Gastroesophageal sphincter (tissue), 4 donors: ENCODE results near the gene KCTD21. TPM values are rescaled to one million over a fixed set of nuclear protein-coding genes. Genes with fewer than 3 reads are reported as not detected.
"Not testable (repeated sequence)": the region's sequence is repeated elsewhere in the genome, so short reads cannot be mapped to it uniquely, and the experiment has no call there.

Source experiments
- ATAC-seq: fragments of 150-250 bp; one replicate; pipeline ENCODE4 v1.9.1; 2016; ENCODE audit warnings: mild to moderate bottlenecking, moderate library complexity
- H3K27ac ChIP-seq, 4 donors: fragments of 200-600 bp; sonication (generic) in 3 of 4; 1 replicate in 3 of 4; 2 replicates in 1 of 4; pipeline ENCODE4 v1.5.1; 2016 to 2019
- H3K27me3 ChIP-seq: fragments of 200-600 bp; sonication (generic); one replicate; pipeline ENCODE4 v1.5.1; 2019
- H3K36me3 ChIP-seq, 2 donors: fragments of 200-600 bp; sonication (generic); one replicate each; pipeline ENCODE4 v1.5.1; 2019; ENCODE audit warnings: control low read depth in 1 of 2
- H3K4me1 ChIP-seq, 3 donors: fragments of 200-600 bp; sonication (generic); 1 replicate in 2 of 3; 2 replicates in 1 of 3; pipeline ENCODE4 v1.5.1; 2016 to 2019; ENCODE audit warnings: control low read depth in 2 of 3
- H3K4me3 ChIP-seq, 2 donors: fragments of 200-600 bp; sonication (generic); one replicate each; pipeline ENCODE4 v1.5.1; 2019; ENCODE audit warnings: mild to moderate bottlenecking in 1 of 2, moderate library complexity in 1 of 2
- H3K9me3 ChIP-seq, 3 donors: fragments of 200-600 bp; sonication (generic); one replicate each; pipeline ENCODE4 v1.5.1; 2017 to 2019; ENCODE audit warnings: control low read depth in 2 of 3
- CTCF ChIP-seq, 4 experiments: fragments of 200-600 bp in 2 of 4; fragments of 450-650 bp in 2 of 4; sonication (generic) in 1 of 4; IDR thresholded peaks; one replicate each; pipeline ENCODE4 v1.5.1; 2017 to 2019; ENCODE audit warnings: antibody characterized with exemption in 4 of 4, mild to moderate bottlenecking in 2 of 4, moderate library complexity in 2 of 4
- EP300 ChIP-seq: sonication (generic); formaldehyde crosslinking; IDR thresholded peaks from one replicate; pipeline ENCODE4 v1.6.1; 2017; ENCODE audit warnings: antibody characterized with exemption, mild to moderate bottlenecking
- POLR2A ChIP-seq, 2 donors: fragments of 450-650 bp; IDR thresholded peaks; one replicate each; pipeline ENCODE4 v1.6.1; 2017; ENCODE audit warnings: antibody characterized with exemption in 2 of 2, mild to moderate bottlenecking in 2 of 2, moderate library complexity in 1 of 2
- POLR2AphosphoS5 ChIP-seq: sonication (generic); formaldehyde crosslinking; IDR thresholded peaks from one replicate; pipeline ENCODE4 v1.6.1; 2017; ENCODE audit warnings: antibody characterized with exemption
- WGBS, 2 donors: methylation state at CpG; one replicate each; pipeline ENCODE4 v1.1.5; 2018; ENCODE audit warnings: low coverage in 1 of 2; 5-methylcytosine and 5-hydroxymethylcytosine counted together
- total RNA-seq, 4 donors: library from RNA; depleted of rRNA; stranded (reverse); fragments of >200 nt; gene quantifications; one replicate each; pipeline ENCODE4 v1.1.0, GENCODE V29; 2016

Gene KCTD21
- total RNA-seq, 4 donors from 2014 or later, result 5.7 to 18.6 (median 9.9) TPM

- peaks cover 0 to 7% (median 0%) of the 10 kb centered on the region in 3 donors for H3K4me1 ChIP-seq
- TF ChIP-seq POLR2AphosphoS5, result no peak
- no peak for TF ChIP-seq EP300
- TF ChIP-seq POLR2A (IDR thresholded peaks at IDR 0.05), result no peak
- TF ChIP-seq CTCF (IDR thresholded peaks at IDR 0.05), result no peak
- H3K9me3 ChIP-seq, result no peaks in the 10 kb centered on the region
- WGBS, 2 donors, result 52 to 83% methylated on average over 2 of the region's 2 CpGs
- no peak overlapping the region for H3K4me3 ChIP-seq
- H3K27me3 ChIP-seq, result no peaks in the 10 kb centered on the region
- H3K27ac ChIP-seq, result no peak overlapping the region
- ATAC-seq, result no peak
- H3K36me3 ChIP-seq, result peaks cover 0 to 15% of the 10 kb centered on the region in 2 donors
These were observed 7.2 kb downstream of the KCTD21 start for GRCh38 chr11:78181185-78181584.

- WGBS, 2 donors, result 89 to 94% methylated on average over 2 to 4 of the region's 4 CpGs
- no peak for ATAC-seq
These were observed 7.7 kb downstream of the KCTD21 start for GRCh38 chr11:78180751-78181150.

GRCh38 chr11:78179459-78180071, 8.9 kb downstream of the KCTD21 start:
- H3K4me3 ChIP-seq, result no peak overlapping the region
- H3K9me3 ChIP-seq, result no peaks in the 10 kb centered on the region
- peaks cover 0 to 18% of the 10 kb centered on the region in 2 donors for H3K36me3 ChIP-seq
- no peak for ATAC-seq
- H3K27ac ChIP-seq, result no peak overlapping the region
- TF ChIP-seq EP300 (no peak), POLR2A (IDR thresholded peaks at IDR 0.05) (no peak), CTCF (IDR thresholded peaks at IDR 0.05) (no peak), POLR2AphosphoS5 (no peak)
- H3K27me3 ChIP-seq, result no peaks in the 10 kb centered on the region
- no peaks in the 10 kb centered on the region for H3K4me1 ChIP-seq
- 89 to 100% methylated on average over 4 to 6 of the region's 7 CpGs for WGBS, 2 donors

More at GRCh38 chr11:78180751-78181150, 7.7 kb downstream of the KCTD21 start:
- Histone ChIP-seq H3K27me3 (no peaks in the 10 kb centered on the region), H3K36me3 (peaks cover 0 to 17% of the 10 kb centered on the region in 2 donors), H3K4me1 (peaks cover 0 to 4% (median 0%) of the 10 kb centered on the region in 3 donors), H3K4me3 (no peak overlapping the region), H3K27ac (no peak overlapping the region), H3K9me3 (no peaks in the 10 kb centered on the region)
- no peak for TF ChIP-seq CTCF (IDR thresholded peaks at IDR 0.05)
- no peak for TF ChIP-seq POLR2AphosphoS5
- TF ChIP-seq EP300, result no peak
- no peak for TF ChIP-seq POLR2A (IDR thresholded peaks at IDR 0.05)

GRCh38 chr11:78177216-78177615, 11.2 kb downstream of the KCTD21 start:
- no peak overlapping the region for H3K27ac ChIP-seq
- 98 to 100% methylated on average over 3 to 6 of the region's 7 CpGs for WGBS, 2 donors
- ATAC-seq, result no peak
- H3K27me3 ChIP-seq, result no peaks in the 10 kb centered on the region
- H3K4me3 ChIP-seq, result no peak overlapping the region
- H3K36me3 ChIP-seq, result peaks cover 0 to 42% of the 10 kb centered on the region in 2 donors
- no peaks in the 10 kb centered on the region for H3K9me3 ChIP-seq
- no peaks in the 10 kb centered on the region for H3K4me1 ChIP-seq
- TF ChIP-seq CTCF (IDR thresholded peaks at IDR 0.05) (no peak), POLR2A (IDR thresholded peaks at IDR 0.05) (no peak), POLR2AphosphoS5 (no peak), EP300 (no peak)

GRCh38 chr11:78176605-78177141, 11.8 kb downstream of the KCTD21 start:
- peaks cover 0 to 47% of the 10 kb centered on the region in 2 donors for H3K36me3 ChIP-seq
- no peaks in the 10 kb centered on the region for H3K4me1 ChIP-seq
- H3K4me3 ChIP-seq, result no peak overlapping the region
- 92 to 94% methylated on average over 3 to 8 of the region's 10 CpGs for WGBS, 2 donors
- H3K27me3 ChIP-seq, result no peaks in the 10 kb centered on the region
- no peak for TF ChIP-seq CTCF (IDR thresholded peaks at IDR 0.05)
- TF ChIP-seq POLR2A (IDR thresholded peaks at IDR 0.05), result no peak
- TF ChIP-seq POLR2AphosphoS5, result no peak
- TF ChIP-seq EP300, result no peak
- H3K27ac ChIP-seq, result no peak overlapping the region
- ATAC-seq, result no peak
- H3K9me3 ChIP-seq, result no peaks in the 10 kb centered on the region

- H3K4me1 ChIP-seq, H3K27ac ChIP-seq, H3K27me3 ChIP-seq, H3K4me3 ChIP-seq, H3K9me3 ChIP-seq, ATAC-seq: not testable (repeated sequence)
- H3K36me3 ChIP-seq, result peaks cover 0 to 49% of the 10 kb centered on the region in 2 donors
- 86 to 90% methylated on average over 1 to 2 of the region's 3 CpGs for WGBS, 2 donors
These were observed 12.6 kb downstream of the KCTD21 start for GRCh38 chr11:78175862-78176261.
